ENCODE data around the gene KDR.

Gene KDR

DNA sequence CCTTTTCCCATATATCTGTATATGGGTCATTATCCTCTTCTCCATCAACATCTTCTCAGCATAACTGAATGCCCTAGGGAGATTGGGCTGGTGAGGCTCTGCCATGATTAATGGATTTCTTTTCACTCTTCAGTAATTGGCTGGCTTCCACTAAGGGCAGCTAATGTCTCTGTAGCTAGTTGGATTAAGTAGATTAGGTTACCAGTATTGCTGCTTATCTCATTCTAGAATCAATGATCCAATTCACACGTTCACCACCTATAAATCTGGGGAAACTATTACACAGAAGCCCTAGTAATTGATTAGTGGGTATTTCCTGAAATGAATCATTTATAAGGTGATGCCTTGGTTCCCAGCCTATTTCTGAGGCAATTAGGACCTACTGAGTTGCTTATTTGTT lies 94.8 kb downstream of the KDR start:
- Histone ChIP-seq H3K4me2 (ENCODE audit: low read depth, low read length) (no peak overlapping the region), H3K9me2 (replicated peaks; ENCODE audit: insufficient read depth, low read length) (no peaks in the 10 kb centered on the region), H3K4me3 (ENCODE audit: low read length) (no peak overlapping the region), H3F3A (ENCODE audit: insufficient read depth, low read length) (no peaks in the 10 kb centered on the region), H3K9ac (ENCODE audit: low read length) (no peak overlapping the region), H3K36me3 (replicated peaks; ENCODE audit: insufficient read depth, low read length) (no peaks in the 10 kb centered on the region), H3K27me3 (replicated peaks; ENCODE audit: insufficient read depth, low read length) (no peaks in the 10 kb centered on the region), H2AFZ (ENCODE audit: low read length) (no peak overlapping the region), H3K79me2 (ENCODE audit: low read length) (no peaks in the 10 kb centered on the region), H3K4me1 (ENCODE audit: low read length) (no peaks in the 10 kb centered on the region), H3K9me3 (replicated peaks; ENCODE audit: insufficient read depth, low read length) (no peaks in the 10 kb centered on the region), H3K27ac (ENCODE audit: low read length) (no peak overlapping the region), H4K20me1 (ENCODE audit: insufficient read depth, low read length) (no peaks in the 10 kb centered on the region)
- TF ChIP-seq, protein P1, sequence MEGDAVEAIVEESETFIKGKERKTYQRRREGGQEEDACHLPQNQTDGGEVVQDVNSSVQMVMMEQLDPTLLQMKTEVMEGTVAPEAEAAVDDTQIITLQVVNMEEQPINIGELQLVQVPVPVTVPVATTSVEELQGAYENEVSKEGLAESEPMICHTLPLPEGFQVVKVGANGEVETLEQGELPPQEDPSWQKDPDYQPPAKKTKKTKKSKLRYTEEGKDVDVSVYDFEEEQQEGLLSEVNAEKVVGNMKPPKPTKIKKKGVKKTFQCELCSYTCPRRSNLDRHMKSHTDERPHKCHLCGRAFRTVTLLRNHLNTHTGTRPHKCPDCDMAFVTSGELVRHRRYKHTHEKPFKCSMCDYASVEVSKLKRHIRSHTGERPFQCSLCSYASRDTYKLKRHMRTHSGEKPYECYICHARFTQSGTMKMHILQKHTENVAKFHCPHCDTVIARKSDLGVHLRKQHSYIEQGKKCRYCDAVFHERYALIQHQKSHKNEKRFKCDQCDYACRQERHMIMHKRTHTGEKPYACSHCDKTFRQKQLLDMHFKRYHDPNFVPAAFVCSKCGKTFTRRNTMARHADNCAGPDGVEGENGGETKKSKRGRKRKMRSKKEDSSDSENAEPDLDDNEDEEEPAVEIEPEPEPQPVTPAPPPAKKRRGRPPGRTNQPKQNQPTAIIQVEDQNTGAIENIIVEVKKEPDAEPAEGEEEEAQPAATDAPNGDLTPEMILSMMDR (IDR thresholded peaks at IDR 0.05; ENCODE audit: low read length) = no peak
- TF ChIP-seq EZH2 (optimal IDR thresholded peaks at IDR 0.05; ENCODE audit: low read depth, low read length) (no peak), EZH2phosphoT487 (IDR thresholded peaks at IDR 0.05; ENCODE audit: low read length) (no peak)
- DNase-seq = no peak

DNA sequence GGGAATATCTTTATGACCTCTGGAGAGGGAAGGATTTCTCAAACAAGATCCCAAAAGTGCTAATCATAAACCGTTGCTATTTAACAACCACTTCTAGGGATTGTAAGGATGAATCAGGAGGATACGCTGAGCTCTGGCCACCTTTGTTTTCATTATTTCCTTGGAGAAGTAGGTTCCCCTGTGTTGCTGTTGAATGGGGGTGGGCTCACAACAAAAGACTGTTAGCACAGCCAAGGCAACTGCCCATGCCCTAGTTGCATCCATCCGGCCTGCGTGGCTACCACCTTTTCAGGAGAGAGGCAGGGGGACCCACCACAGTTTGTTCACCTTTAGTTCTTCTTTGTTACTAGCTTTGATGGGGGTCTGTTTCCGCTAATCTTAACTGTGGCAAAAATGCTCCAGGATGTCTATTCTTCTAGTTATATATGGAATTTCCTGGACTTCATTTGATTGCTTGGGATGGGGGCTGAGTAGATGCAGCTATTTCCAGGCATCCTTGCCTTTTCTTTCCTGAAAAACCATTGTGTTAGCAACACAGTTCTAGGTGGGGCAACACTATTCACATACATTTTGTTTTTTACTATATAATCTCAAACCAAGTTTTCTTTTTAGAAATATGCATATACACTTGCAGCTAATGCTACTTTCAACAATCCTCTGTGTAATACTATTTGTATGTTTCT lies 95.4 kb downstream of the KDR start:
- H3F3A ChIP-seq (ENCODE audit: insufficient read depth, low read length) = no peaks in the 10 kb centered on the region

DNA sequence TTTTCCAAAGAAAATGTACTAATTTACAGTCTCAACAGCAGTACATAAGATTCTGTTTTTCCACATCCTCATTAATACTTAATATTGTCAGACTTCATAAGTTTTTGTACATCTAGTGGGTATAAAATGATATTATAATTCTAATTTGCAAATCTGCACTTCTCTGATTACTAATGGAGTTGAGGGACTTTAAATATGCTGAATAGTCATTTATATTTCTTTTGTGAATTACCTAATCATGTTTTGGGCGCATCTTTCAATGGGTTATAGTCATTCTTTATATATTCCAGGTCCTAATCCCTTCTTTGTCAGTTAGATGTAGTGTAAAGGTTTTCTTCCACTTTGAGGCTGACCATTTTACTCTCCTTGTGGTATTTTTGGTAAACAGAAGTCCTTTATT lies 96.1 kb downstream of the KDR start:
- Histone ChIP-seq H3K79me2 (ENCODE audit: low read length) (no peaks in the 10 kb centered on the region), H3K27me3 (replicated peaks; ENCODE audit: insufficient read depth, low read length) (no peaks in the 10 kb centered on the region), H3K4me1 (ENCODE audit: low read length) (no peaks in the 10 kb centered on the region), H4K20me1 (ENCODE audit: insufficient read depth, low read length) (no peaks in the 10 kb centered on the region), H2AFZ (ENCODE audit: low read length) (no peak overlapping the region), H3K4me2 (ENCODE audit: low read depth, low read length) (no peak overlapping the region), H3F3A (ENCODE audit: insufficient read depth, low read length) (no peaks in the 10 kb centered on the region), H3K9me2 (replicated peaks; ENCODE audit: insufficient read depth, low read length) (no peaks in the 10 kb centered on the region), H3K4me3 (ENCODE audit: low read length) (no peak overlapping the region), H3K36me3 (replicated peaks; ENCODE audit: insufficient read depth, low read length) (no peaks in the 10 kb centered on the region), H3K9ac (ENCODE audit: low read length) (no peak overlapping the region), H3K27ac (ENCODE audit: low read length) (no peak overlapping the region), H3K9me3 (replicated peaks; ENCODE audit: insufficient read depth, low read length) (no peaks in the 10 kb centered on the region)
- no peak for TF ChIP-seq EZH2 (optimal IDR thresholded peaks at IDR 0.05; ENCODE audit: low read depth, low read length)
- TF ChIP-seq, protein P1 (IDR thresholded peaks at IDR 0.05; ENCODE audit: low read length) = no peak
- no peak for TF ChIP-seq EZH2phosphoT487 (IDR thresholded peaks at IDR 0.05; ENCODE audit: low read length)
- no peak for DNase-seq

More for the DNA sequence above, 95.4 kb downstream of the KDR start:
- no peak overlapping the region for H3K27ac ChIP-seq (ENCODE audit: low read length)
- no peak for DNase-seq
- TF ChIP-seq EZH2phosphoT487 (IDR thresholded peaks at IDR 0.05; ENCODE audit: low read length) (no peak), EZH2 (optimal IDR thresholded peaks at IDR 0.05; ENCODE audit: low read depth, low read length) (no peak)
- TF ChIP-seq, protein P1 (IDR thresholded peaks at IDR 0.05; ENCODE audit: low read length) = no peak
- no peak overlapping the region for H2AFZ ChIP-seq (ENCODE audit: low read length)
- no peak overlapping the region for H3K4me3 ChIP-seq (ENCODE audit: low read length)
- no peak overlapping the region for H3K4me2 ChIP-seq (ENCODE audit: low read depth, low read length)
- no peaks in the 10 kb centered on the region for H4K20me1 ChIP-seq (ENCODE audit: insufficient read depth, low read length)
- no peaks in the 10 kb centered on the region for H3K36me3 ChIP-seq (replicated peaks; ENCODE audit: insufficient read depth, low read length)
- H3K79me2 ChIP-seq (ENCODE audit: low read length) = no peaks in the 10 kb centered on the region
- no peaks in the 10 kb centered on the region for H3K27me3 ChIP-seq (replicated peaks; ENCODE audit: insufficient read depth, low read length)
- no peaks in the 10 kb centered on the region for H3K9me3 ChIP-seq (replicated peaks; ENCODE audit: insufficient read depth, low read length)
- H3K4me1 ChIP-seq (ENCODE audit: low read length) = no peaks in the 10 kb centered on the region
- H3K9me2 ChIP-seq (replicated peaks; ENCODE audit: insufficient read depth, low read length) = no peaks in the 10 kb centered on the region
- H3K9ac ChIP-seq (ENCODE audit: low read length) = no peak overlapping the region

Data from MM.1S (cell line).